HTERT RPE-1 (cell line): ENCODE results near the gene HNRNPA2B1.
"Not testable (repeated sequence)": the region's sequence is repeated elsewhere in the genome, so short reads cannot be mapped to it uniquely, and the experiment has no call there.

Experiments
- in situ Hi-C: fragments of 300-500 bp; cut with MboI; formaldehyde crosslinking; loops from 4 replicates; pipeline ENCODE4 v1.14.3; 2020; ENCODE audit warnings: low sequenced_read_pairs

HNRNPA2B1 gene

GRCh38 chr7:26198781-26199169 is 1.8 kb downstream of the HNRNPA2B1 start:
- in situ Hi-C loops: no loop called here

GRCh38 chr7:26198133-26198780 is 2.3 kb downstream of the HNRNPA2B1 start:
- in situ Hi-C loops: no loop called here

- in situ Hi-C loops: no loop called here
Observed at GRCh38 chr7:26197153-26198115, 3.1 kb downstream of the HNRNPA2B1 start.

GRCh38 chr7:26195867-26196657 is 4.5 kb downstream of the HNRNPA2B1 start:
- in situ Hi-C loops: no loop called here

- in situ Hi-C loops: no loop called here
Observed at GRCh38 chr7:26195182-26195581, 5.4 kb downstream of the HNRNPA2B1 start.

- in situ Hi-C loops: not testable (repeated sequence)
Observed at GRCh38 chr7:26194764-26195163, 5.8 kb downstream of the HNRNPA2B1 start.

GRCh38 chr7:26193432-26194207 is 6.9 kb downstream of the HNRNPA2B1 start:
- in situ Hi-C loops: no loop called here

- in situ Hi-C loops: no loop called here
Observed at GRCh38 chr7:26192485-26193087, 8.0 kb downstream of the HNRNPA2B1 start.

GRCh38 chr7:26191974-26192479 is 8.5 kb downstream of the HNRNPA2B1 start:
- in situ Hi-C loops: no loop called here

- in situ Hi-C loops: no loop called here
Observed at GRCh38 chr7:26191233-26191973, 9.1 kb downstream of the HNRNPA2B1 start.

GRCh38 chr7:26190417-26190869 is 10.1 kb downstream of the HNRNPA2B1 start:
- in situ Hi-C loops: no loop called here

GRCh38 chr7:26189697-26190096 is 10.8 kb downstream of the HNRNPA2B1 start:
- in situ Hi-C loops: no loop called here

GRCh38 chr7:26188957-26189541 is 11.5 kb downstream of the HNRNPA2B1 start:
- in situ Hi-C loops: no loop called here

GRCh38 chr7:26188206-26188956 is 12.2 kb downstream of the HNRNPA2B1 start:
- in situ Hi-C loops: no loop called here

- in situ Hi-C loops: no loop called here
Observed at GRCh38 chr7:26187380-26188205, 13.0 kb downstream of the HNRNPA2B1 start.

GRCh38 chr7:26186364-26187311 is 13.9 kb downstream of the HNRNPA2B1 start:
- in situ Hi-C loops: no loop called here
